GM20431 (cell line): ENCODE results near the gene FBRSL1.
"Not testable (repeated sequence)": the region's sequence is repeated elsewhere in the genome, so short reads cannot be mapped to it uniquely, and the experiment has no call there.

Experiments used
- in situ Hi-C: fragments of 300-500 bp; cut with MseI, MboI; formaldehyde crosslinking; loops from one replicate; pipeline ENCODE4 v1.15.0; 2020; ENCODE audit warnings: low sequenced_read_pairs; ENCODE audit not compliant: unreplicated experiment

Gene FBRSL1

DNA sequence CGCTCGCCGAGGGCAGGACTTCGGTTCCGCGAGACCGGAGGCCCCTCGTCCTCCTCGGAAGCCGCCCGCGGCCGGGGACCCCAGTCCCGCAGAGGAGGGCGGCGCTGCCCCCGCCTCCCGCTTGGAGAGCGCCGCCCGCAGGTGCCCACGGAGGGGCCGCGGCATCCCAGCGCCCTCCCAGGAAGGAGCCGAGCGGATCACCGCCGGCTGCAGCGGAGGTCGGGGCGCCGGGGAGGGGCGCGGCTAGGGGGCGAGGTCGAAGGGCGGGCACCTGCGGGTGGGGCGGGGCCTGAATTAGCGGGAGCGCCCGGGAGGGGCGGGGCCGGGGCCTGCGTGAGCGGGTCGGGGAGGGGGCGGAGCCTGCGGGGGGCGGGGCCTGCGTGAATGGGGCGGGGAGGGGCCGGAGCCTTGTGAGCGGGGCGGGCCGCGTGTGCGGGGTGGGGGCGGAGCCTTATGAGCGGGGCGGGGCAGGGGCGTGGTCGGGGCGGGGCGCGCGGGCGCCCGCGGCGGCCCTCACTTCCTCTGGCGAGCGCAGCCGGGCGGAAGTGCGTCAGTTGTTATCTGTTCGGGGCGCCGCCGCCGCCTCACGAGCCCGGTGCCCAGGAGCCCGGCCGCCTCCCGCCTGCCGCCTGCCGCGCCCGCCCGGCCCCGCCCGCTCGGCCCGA, at the start of gene FBRSL1:
TSS of gene FBRSL1 (plus strand) at position 550 of the 665 bp plus-strand sequence.
- in situ Hi-C loops, result no loop called here

DNA sequence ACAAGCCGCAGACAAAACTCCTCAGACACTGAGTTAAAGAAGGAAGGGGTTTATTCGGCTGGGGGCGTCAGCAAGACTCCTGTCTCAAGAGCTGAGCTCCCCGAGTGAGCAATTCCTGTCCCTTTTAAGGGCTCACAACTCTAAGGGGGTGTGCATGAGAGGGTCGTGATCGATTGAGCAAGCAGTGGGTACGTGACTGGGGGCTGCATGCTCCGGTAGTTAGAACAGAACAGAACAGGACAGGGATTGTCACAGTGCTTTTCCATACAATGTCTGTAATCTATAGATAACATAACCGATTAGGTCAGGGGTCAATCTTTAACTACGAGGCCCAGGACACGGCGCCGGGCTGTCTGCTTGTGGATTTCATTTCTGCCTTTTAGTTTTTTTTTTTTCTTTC, 49.5 kb upstream of the FBRSL1 start:
- in situ Hi-C loops, result not testable (repeated sequence)

DNA sequence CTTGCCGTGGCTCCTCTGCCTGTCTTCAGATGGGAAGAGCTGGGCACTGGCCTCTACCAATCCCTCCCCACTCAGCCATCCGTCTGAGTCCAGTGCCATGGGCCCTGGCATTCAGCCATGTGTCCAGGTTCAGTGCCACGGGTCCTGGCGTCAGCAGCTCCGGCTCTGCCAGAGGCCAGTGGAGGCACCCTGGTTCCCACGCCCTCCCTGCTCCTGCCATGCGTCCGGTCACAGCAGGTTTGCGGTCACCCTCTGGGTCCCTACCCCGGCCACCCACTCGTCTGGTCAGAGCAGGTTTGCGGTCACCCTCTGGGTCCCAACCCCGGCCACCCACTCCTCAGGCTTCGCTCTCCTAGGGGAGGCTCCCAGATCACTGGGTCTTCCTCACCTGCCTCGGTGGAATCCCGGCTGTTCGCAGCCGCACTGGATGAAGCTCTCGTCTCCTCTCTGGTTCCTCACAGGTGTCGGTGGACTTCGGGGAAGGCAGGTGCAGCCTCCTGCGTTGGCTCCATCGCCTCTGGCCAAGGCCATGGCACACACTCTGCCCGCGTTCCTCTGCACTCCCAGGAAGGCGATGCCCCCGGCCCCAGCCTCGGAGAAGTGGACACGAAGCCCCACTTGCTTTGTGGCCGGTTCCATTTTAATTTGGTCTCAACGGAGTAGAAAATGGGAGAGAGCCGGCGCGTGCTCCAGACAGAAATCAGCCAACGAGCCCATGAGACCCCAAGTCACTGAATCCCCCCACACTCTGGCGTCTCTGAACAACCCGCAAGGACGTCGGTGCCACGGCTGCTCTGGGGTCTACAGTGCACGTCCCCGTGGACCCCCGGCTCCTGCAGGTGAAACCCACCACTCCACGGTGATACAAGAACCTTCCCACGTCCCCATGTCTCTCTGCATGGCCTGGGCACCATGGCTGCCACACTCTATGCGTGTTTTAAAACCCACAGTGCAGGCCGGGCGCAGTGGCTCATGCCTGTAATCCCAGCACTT, 47.8 kb upstream of the FBRSL1 start:
- in situ Hi-C loops, result no loop called here

DNA sequence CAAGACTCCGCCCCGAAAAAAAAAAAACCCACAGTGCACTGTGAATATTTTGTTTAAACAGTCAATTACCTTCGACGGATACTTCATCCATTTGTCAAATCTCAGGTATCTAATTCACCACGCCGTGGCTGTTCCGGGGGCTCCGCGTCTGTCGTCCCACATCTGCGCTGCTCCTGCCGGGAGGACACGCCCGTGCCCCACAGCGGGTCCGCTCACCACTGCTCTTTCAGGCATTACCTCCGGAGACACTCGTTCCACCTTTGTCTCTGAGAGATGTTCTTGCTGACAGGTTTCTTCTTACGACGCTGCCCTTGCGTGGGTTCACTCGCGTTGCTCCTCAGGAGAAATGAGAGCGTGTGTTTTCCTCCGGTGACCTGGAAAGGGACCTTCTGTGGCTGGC, 46.9 kb upstream of the FBRSL1 start:
- in situ Hi-C loops, result no loop called here

DNA sequence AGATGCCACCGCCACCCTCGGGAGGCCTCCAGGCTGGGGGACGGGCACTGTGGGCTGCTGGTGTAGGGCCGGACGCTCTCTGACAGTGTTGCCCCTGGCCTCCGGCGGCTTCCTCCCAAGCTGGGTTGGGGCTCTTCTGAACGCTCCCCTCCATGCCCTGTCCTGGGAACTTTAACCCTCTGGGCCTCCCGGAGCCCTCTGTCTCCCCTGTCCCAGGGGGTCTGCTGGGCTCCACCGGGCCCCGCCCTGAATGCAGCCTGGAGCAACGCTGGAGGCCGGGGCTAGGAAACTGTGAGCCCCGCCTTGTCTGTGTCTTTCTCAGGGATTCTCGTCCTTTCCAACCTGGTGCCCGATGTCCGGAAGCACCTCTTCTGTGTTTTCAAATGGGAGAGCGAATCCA, 45.7 kb upstream of the FBRSL1 start:
- in situ Hi-C loops, result no loop called here

DNA sequence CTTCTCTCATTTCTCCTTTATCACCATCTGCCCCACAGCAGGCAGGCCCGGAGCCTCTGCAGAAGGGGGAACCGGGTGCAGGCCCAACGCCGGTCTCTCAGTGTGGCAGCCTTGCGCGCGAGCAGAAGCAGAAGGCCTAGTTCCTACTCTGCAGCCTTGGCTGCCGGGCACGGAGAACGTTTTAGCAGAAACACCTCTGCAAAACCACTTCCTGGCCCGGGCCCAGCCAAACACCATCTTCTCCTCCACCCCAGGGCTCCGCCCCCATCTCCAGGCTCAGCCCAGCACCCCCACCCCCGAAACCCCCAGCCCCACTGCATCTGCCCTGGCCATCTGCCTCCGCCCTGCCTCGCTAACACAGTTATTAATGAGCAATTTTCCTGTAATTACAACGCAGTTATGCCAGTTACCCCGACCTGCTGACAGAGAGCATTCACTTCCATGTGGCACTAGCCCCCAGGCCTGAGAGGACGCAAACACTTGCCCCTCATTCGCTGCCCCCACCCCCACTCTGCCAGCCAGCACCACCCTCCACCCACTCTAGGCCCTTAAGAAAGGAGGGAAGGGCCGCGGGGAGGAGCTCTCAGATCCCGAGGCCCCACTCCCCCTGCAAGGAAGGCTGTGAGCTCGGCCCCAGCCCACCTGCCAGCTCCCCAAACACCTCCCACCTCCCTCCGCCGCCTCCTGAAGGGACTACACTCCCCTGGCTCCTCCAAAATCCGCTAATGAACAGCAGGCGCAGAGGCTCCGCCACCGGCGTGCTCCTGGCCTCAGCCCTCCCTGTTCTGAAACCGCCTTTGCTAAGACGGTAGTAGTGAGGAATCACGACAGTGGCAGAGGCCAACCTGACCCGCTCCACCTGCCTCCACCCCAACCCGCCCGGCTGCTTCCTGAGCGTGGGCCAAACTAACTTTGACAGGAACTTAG, 44.7 kb upstream of the FBRSL1 start:
- in situ Hi-C loops, result no loop called here

DNA sequence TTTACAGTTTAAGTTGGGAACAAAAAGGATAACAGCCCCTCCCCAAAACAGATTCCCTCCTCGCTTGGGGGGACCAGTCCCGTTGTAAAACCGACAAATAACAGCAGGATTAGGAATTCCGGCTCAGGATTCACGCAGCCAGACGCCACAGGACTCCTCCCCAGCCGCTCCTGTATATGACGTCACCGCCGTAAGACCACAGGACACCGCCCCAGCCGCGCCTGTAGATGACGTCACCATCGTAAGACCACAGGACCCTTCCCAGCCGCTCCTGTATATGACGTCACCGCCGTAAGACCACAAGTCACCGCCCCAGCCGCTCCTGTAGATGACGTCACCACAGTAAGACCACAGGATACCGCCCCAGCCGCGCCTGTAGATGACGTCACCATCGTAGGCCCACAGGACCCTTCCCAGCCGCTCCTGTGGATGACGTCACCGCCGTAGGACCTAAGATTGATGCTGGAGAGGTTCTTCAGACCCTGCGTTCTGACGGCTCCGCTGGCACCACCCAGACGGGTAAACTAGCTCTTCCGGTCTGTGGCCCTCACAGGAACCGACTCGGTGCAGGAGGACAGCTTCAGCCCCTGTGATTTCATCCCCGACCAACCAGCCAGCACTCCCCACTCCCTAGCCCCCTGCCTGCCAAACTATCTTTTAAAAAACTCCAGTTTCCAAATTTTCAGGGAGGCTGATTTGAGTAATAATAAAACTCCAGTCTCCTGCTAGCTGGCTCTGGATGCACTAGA, 43.9 kb upstream of the FBRSL1 start:
- in situ Hi-C loops, result no loop called here

DNA sequence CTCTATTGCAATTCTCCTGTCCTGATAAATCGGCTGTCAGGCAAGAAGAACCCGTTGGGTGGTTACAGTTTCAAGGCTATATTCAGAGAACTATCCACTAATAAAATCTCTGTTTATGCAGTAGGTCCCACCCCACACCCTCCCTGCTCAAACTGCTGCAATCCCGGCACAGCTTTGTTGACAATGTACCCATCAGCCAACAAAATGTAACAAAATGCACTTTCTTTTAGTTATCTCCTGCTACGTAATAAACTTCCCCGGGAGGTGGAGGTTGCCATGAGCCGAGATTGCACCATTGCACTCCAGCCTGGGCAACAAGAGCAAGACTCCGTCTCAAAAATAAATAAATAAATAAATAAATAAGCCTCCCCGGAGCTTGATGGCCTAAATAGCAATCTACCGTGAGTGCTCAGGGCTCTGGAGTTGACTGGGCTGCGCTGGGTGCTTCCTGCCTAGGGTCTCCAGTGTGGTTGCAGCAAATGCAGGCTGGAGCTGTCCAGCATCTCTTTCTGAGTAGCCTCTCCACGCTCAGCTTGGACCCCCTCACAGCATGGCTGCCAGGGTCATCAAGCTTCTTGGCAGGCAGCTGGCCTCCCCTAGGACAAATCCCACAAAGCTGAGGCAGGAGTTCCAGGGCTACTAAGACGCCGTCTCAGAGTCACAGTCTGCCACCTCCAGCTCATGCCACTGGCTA, 43.2 kb upstream of the FBRSL1 start:
- in situ Hi-C loops, result no loop called here

DNA sequence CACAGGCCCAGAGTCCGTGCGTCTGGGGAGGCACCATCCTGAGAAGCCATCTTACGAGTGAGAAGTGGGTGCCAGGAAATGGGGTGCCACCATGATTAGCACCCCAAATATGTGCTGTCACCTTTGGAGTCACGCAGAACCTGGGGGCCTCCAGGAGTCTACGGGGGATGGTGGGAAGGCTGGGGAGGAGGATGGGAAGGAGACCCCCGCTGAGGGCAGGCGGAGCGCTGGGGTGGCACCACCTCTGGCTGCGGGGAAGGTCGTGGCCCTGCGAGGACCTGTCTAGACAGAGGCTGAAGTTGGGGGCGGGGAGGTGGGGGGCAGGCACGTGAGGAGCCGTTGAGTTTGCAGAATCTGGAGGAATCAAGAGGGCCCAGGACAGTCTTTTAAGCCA, 42.6 kb upstream of the FBRSL1 start:
- in situ Hi-C loops, result no loop called here

DNA sequence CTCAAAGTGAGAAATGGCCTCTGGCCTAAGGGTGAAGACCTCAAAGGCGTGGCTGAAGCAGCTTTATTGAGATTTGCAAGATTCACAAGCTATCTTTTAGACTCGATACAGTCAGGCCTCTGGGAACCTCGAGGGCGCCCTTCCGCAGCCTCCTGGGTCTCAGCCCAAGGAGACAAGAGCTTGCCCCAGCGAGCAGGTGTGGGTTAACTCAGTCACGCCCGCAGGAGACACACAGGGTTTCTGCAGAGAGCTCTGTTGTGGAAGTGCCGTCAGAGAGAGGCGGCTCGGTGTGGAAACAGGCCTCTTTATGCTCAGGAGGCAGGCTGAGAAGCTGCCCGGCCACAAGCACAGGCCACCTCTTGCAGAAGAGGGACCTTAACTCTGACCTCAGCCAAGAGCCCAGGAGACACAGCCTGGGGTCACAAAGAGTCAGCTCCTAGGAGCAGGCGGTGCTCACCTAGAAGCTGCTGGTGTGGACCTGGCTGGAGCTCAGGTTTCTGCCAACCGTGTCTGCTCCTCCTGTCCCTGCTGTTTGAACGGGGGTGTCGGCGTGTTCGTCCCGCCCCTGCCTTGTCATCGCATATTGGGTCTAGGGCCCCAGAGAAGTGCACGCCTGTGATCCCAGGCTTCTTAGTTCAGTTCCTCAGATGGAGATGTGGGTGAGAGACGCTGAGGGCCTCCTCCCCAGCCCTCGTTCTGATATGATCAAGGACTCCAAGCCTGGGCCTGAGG, 42.1 kb upstream of the FBRSL1 start:
- in situ Hi-C loops, result no loop called here

DNA sequence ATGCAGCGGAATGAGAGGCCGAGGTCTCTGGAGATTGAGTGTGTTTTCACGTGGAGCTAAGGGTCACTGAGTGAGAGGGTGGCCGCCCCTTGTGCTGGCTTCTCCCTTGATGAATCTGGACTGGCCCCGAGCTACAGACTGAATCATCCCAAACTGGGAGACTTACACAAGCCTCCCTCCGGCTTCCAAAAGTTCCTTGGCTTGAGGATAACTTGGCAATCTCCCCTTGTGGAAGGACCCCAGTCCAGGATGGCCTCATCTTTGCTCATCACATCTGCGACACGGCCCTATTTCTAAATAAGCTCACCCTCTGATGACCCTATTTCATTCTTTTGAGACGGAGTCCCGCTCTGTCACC, 41.5 kb upstream of the FBRSL1 start:
- in situ Hi-C loops, result no loop called here

DNA sequence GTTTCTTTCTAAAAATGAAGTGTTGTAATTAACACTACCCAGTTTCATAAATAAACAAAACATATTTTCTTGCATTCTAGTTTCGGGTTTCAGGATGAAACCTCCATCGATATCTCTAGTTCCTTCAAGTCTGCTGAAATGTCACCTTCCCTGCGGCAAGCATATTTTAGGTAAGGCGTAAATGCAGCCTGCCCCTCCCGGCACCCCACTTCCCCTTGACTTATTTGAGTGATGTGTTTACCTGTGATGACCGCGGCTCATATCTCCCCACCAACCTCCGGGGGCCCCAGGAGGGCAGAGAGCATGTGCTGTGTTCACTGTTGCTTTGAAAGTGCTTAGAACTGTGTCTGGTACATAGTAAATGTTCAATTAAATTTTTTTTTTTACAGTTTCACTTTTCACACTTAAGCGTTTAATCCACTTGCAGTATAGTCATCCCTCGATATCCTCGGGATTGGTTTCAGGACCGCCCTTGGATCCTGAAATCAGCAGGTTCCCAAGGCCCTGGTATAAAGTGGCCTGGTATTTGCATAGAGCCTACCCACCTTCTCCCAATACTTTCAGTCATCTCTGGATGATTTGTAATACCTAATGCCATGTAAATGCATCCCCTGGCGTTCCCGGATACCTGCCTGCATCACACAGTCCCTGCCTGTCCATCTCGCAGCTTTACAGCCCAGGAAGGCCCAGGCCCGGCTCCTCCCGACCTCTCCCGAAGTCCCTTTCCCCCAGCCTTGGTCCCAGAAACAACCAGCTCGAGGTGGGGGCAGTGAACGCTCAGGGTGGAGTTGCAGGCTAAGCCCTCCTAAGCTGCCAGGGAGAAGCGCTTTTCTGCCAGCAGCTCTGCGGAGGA, 40.2 kb upstream of the FBRSL1 start:
- in situ Hi-C loops, result no loop called here

DNA sequence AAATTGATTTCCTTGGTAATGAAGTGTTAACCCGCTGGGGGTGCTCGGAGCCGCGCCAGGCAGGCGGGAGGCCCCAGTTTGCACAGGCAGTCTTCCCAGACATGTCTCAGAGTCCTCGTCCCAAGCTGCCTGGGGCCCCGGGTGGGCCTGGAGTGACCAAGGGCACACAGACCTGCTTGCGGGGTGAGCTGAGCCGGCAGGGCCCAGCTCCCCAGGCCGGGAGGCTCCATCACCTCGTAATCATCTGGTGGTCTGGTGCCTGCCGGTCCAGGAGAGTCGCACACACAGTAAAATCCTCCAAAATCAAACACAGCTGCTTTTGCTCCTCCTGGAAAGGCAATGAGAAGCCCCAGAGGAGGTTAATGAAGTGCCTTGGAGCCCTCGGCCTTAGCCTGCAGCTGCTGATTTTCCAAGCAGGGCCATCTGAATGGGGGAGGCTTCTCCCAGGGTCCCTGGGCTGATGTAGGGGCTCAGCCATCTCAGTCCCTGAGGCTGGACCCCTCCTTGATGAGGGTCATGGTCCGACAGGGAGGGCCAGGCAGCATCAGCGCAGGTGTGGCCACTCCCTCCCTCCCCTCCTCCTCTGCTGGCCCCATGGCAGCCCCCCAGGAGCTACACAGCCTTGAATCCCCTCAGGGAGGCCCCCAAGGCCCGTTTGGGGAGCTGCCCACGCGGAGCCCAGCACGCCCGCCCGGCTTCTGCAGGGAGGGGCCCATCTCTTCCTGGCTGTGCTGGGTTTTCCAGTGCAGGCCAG, 39.4 kb upstream of the FBRSL1 start:
- in situ Hi-C loops, result no loop called here

DNA sequence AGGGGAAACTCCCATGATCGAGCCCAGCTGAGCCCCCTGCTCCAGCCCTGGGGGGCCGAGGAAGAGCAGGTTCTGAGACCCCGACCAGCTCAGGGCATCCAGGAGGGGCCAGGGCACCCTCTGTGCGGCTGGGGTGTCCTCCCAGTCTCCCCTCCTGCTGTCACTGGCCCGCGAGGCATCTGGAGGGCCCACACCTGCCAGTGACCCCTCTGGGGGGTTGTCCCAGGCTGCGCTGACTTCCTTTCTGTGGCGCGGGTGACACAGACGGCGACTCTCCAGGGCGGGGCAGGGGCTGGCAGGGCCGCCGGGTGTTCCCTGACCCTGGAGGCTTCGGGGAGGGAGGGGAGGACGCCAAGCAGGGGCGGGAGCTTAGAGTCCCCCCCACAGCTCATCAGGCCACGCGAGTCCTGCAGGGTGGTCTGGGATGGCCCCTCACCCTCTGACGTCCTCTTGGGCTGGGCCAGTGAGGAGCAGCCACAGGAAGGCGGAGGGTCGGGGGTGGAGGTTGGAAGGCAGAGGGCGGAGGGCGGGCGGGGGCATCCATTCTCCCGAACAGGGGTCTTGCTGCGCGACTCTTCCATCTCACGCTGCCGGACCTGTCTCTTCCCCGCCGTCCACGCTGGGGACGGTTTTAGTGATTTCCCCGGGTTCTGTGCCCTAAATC, 38.6 kb upstream of the FBRSL1 start:
- in situ Hi-C loops, result no loop called here

DNA sequence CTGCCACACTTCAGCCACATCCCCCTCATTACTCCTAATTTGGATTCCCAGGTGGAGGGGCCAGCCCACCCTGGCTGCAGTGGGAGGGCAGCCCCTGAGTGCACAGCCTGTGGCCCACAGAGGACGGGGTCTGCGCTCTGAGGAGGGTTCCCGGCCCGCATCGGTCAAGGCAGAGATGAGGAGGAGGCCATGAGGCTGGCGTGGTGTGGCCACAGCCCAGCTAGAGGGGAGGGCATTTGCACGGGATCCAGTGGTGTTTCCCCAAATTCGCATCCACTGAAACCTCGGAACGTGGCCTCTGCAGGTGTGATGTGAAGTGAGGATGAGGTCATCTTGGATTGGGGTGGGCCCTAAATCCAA, 38.1 kb upstream of the FBRSL1 start:
- in situ Hi-C loops, result no loop called here

DNA sequence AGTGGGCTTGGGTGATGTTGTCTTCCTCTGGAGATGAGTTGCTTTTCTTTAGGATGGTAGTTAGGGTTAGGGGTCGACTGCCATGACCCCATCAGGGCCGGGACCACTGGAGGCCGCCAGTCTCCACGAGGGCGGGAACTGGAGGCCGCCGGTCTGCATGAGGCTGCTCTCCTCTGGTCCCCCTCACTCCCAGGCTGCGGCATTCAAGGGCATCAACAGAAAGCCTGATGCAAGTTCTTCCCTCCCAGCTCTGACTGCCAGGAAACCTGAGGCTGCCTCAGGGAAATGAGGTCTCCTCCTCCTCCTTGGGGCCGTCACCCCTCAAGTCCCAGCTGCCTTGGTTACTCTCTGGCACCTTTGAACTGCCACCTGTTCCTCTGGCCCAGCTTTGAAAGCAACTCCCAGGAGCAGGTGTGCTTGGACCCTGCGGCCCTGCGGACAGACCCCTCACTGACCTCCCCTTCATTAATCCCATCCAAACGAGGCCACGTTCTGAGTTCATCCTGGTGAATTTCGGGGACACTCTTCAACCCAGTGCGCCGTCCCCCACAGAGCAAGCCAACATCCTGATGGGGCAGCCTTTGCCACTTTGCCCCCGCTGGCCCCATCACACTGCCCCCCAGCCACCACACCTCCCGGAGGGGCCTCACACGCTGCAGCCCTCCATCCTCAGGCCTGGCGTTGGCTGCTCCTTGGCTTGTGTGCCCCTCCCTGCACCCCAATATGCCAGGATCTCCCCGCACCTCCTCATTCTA, 37.2 kb upstream of the FBRSL1 start:
- in situ Hi-C loops, result no loop called here
